ENCODE measurements around the gene TNK2.

- TF ChIP-seq, protein P1, sequence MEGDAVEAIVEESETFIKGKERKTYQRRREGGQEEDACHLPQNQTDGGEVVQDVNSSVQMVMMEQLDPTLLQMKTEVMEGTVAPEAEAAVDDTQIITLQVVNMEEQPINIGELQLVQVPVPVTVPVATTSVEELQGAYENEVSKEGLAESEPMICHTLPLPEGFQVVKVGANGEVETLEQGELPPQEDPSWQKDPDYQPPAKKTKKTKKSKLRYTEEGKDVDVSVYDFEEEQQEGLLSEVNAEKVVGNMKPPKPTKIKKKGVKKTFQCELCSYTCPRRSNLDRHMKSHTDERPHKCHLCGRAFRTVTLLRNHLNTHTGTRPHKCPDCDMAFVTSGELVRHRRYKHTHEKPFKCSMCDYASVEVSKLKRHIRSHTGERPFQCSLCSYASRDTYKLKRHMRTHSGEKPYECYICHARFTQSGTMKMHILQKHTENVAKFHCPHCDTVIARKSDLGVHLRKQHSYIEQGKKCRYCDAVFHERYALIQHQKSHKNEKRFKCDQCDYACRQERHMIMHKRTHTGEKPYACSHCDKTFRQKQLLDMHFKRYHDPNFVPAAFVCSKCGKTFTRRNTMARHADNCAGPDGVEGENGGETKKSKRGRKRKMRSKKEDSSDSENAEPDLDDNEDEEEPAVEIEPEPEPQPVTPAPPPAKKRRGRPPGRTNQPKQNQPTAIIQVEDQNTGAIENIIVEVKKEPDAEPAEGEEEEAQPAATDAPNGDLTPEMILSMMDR (IDR thresholded peaks at IDR 0.05), result no peak
- TF ChIP-seq POLR2A (IDR thresholded peaks at IDR 0.05), result no peak
Measured at GRCh38 chr3:195835791-195836190, 72.6 kb downstream of the TNK2 start.
